KMS-11 (cell line): Measurements from ENCODE around the gene TMEM87B.

ENCODE experiments used
- H2AFZ ChIP-seq: fragments of 200-600 bp; sonication (generic); 2 replicates; pipeline ENCODE4 v1.6.1; 2016; ENCODE audit warnings: antibody characterized with exemption, mixed run types, low read depth
- H3K27ac ChIP-seq: fragments of 200-600 bp; sonication (generic); 2 replicates; pipeline ENCODE4 v1.6.1; 2016; ENCODE audit warnings: mild to moderate bottlenecking, mixed run types
- H3K27me3 ChIP-seq: fragments of 200-600 bp; sonication (generic); 2 replicates; pipeline ENCODE4 v1.6.1; 2017; ENCODE audit warnings: mild to moderate bottlenecking, low read depth, mixed run types, moderate library complexity; ENCODE audit not compliant: insufficient read depth
- H3K36me3 ChIP-seq: fragments of 200-600 bp; sonication (generic); 2 replicates; pipeline ENCODE4 v1.6.1; 2017; ENCODE audit warnings: mild to moderate bottlenecking, mixed run types; ENCODE audit not compliant: insufficient read depth
- H3K4me1 ChIP-seq: fragments of 200-600 bp; sonication (generic); 2 replicates; pipeline ENCODE4 v1.6.1; 2016; ENCODE audit warnings: mild to moderate bottlenecking, low read depth, mixed run types; ENCODE audit not compliant: poor library complexity, severe bottlenecking
- H3K4me2 ChIP-seq: fragments of 200-600 bp; sonication (generic); 2 replicates; pipeline ENCODE4 v1.7.0; 2016; ENCODE audit warnings: mild to moderate bottlenecking, mixed run types
- H3K4me3 ChIP-seq: fragments of 200-600 bp; sonication (generic); IDR thresholded peaks from 2 replicates; pipeline ENCODE4 v1.6.1; 2017; ENCODE audit warnings: low read depth, low read length, mixed read lengths; ENCODE audit not compliant: insufficient read depth
- H3K79me2 ChIP-seq: fragments of 200-600 bp; sonication (generic); 2 replicates; pipeline ENCODE4 v1.6.1; 2016; ENCODE audit warnings: low read depth, mixed run types; ENCODE audit not compliant: insufficient read depth
- H3K9ac ChIP-seq: fragments of 200-600 bp; sonication (generic); 2 replicates; pipeline ENCODE4 v1.6.1; 2016; ENCODE audit warnings: mild to moderate bottlenecking, mixed run types
- H4K20me1 ChIP-seq: fragments of 200-600 bp; sonication (generic); 2 replicates; pipeline ENCODE4 v1.6.1; 2016; ENCODE audit warnings: mild to moderate bottlenecking, mixed run types; ENCODE audit not compliant: insufficient read depth
- TF ChIP-seq, protein P1 (sequence below): fragments of 200-600 bp; sonication (generic); conservative IDR thresholded peaks from 2 replicates; pipeline ENCODE4 v1.6.1; 2017; ENCODE audit warnings: low read depth, mild to moderate bottlenecking, antibody characterized with exemption, low read length, moderate library complexity, mixed read lengths

Gene TMEM87B

DNA sequence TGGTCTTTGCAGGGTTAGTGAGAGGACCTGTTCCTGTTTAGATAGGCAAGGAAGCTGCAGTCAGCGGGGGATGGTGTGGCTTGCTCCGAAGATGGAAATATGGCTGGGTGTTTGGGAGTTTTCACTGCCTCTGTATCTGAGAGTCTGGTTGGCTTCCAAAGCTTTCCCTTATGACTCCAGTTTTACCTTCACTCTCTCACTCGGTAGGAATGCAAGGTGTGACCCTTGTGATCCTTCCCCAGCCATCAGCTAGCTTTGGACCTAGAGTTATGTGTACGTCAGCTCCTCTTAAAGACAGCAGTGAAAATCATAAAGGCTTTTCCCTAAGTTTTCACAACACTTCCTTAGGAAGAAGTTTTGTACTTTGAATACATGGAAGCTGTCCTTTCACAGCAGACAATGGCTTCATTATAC lies 35.5 kb upstream of the TMEM87B start:
- Histone ChIP-seq H3K79me2 (no peaks in the 10 kb centered on the region), H3K36me3 (no peaks in the 10 kb centered on the region), H3K9ac (no peak overlapping the region), H3K27me3 (no peaks in the 10 kb centered on the region), H2AFZ (no peak overlapping the region), H4K20me1 (no peaks in the 10 kb centered on the region), H3K4me3 (no peak overlapping the region), H3K4me1 (peaks cover 38% of the 10 kb centered on the region), H3K27ac (no peak overlapping the region), H3K4me2 (no peak overlapping the region)
- TF ChIP-seq, protein P1, sequence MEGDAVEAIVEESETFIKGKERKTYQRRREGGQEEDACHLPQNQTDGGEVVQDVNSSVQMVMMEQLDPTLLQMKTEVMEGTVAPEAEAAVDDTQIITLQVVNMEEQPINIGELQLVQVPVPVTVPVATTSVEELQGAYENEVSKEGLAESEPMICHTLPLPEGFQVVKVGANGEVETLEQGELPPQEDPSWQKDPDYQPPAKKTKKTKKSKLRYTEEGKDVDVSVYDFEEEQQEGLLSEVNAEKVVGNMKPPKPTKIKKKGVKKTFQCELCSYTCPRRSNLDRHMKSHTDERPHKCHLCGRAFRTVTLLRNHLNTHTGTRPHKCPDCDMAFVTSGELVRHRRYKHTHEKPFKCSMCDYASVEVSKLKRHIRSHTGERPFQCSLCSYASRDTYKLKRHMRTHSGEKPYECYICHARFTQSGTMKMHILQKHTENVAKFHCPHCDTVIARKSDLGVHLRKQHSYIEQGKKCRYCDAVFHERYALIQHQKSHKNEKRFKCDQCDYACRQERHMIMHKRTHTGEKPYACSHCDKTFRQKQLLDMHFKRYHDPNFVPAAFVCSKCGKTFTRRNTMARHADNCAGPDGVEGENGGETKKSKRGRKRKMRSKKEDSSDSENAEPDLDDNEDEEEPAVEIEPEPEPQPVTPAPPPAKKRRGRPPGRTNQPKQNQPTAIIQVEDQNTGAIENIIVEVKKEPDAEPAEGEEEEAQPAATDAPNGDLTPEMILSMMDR = no peak

DNA sequence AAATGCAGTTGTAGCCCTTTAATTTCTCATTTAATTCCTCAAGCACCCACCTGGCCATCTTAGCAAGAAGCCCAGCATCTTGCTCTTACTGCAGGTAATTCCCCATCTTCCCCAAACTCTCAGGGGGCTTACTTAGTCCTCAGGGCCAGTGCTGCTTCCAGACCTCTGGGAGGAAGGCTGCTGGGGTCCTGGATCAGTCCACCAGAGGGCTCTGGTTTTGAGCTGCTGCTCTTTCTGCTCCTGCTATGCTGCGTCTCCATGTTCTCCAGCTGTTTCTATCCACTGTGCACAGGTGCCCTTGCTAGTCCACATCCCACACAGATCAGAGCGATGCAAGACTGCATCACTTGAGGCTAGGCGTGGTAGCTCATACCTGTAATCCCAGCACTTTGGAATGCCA lies 34.5 kb upstream of the TMEM87B start:
- Histone ChIP-seq H3K27ac (no peak overlapping the region), H3K79me2 (no peaks in the 10 kb centered on the region), H3K27me3 (no peaks in the 10 kb centered on the region), H3K4me1 (peaks cover 43% of the 10 kb centered on the region), H2AFZ (no peak overlapping the region), H3K36me3 (no peaks in the 10 kb centered on the region), H3K4me2 (no peak overlapping the region), H4K20me1 (no peaks in the 10 kb centered on the region), H3K4me3 (no peak overlapping the region), H3K9ac (no peak overlapping the region)
- TF ChIP-seq, protein P1 = no peak

DNA sequence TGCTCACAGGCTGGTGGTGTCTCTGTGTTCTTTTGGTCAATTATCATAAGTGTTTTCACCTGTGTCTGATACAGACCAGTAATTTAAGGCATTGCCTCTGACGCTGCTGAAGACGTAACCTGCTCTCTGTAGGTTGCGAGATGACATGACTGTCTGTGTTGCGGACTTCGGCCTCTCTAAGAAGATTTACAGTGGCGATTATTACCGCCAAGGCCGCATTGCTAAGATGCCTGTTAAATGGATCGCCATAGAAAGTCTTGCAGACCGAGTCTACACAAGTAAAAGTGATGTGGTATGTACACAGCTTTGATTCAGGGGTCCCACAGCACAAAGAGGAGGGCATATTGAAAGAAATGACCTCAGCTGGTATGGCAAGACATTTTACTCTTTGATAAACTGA lies 33.8 kb upstream of the TMEM87B start:
- H4K20me1 ChIP-seq = no peaks in the 10 kb centered on the region
- peaks cover 43% of the 10 kb centered on the region for H3K4me1 ChIP-seq
- TF ChIP-seq, protein P1 = no peak
- no peaks in the 10 kb centered on the region for H3K79me2 ChIP-seq
- H3K4me3 ChIP-seq = no peak overlapping the region
- H2AFZ ChIP-seq = no peak overlapping the region
- no peak overlapping the region for H3K27ac ChIP-seq
- H3K36me3 ChIP-seq = no peaks in the 10 kb centered on the region
- no peak overlapping the region for H3K4me2 ChIP-seq
- no peak overlapping the region for H3K9ac ChIP-seq
- no peaks in the 10 kb centered on the region for H3K27me3 ChIP-seq

DNA sequence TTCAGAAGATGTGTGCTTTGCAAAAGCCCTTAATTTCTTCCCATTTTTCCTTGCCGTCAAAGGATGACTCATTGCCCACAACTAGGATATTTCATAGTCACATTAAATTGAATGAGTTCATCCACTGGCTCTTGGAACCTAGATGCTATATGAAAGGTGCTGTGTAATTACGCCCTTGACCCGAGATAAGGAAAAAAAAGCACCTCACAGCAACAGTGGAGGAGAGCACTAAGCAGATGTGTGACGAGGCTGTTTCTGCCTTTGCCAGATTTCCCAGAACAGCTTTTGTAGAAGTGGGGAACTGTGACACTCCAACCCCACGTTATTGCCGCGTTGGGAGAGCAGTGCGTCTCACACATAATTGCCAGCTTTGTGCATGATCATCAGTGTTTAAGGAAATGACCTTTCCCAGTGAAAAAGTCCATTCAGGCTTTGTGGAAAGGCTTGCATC lies 33.3 kb upstream of the TMEM87B start:
- Histone ChIP-seq H3K27me3 (no peaks in the 10 kb centered on the region), H4K20me1 (no peaks in the 10 kb centered on the region), H3K4me1 (peaks cover 42% of the 10 kb centered on the region), H3K4me3 (no peak overlapping the region), H3K27ac (no peak overlapping the region), H3K36me3 (no peaks in the 10 kb centered on the region), H3K9ac (no peak overlapping the region), H3K4me2 (no peak overlapping the region), H3K79me2 (no peaks in the 10 kb centered on the region), H2AFZ (no peak overlapping the region)
- TF ChIP-seq, protein P1 = no peak
